ENCODE results near the gene CLN6.

Gene CLN6

GRCh38 chr15:68201879-68202261 is 27.7 kb downstream of the CLN6 start:
- Histone ChIP-seq H3K27me3 (ENCODE audit: control insufficient read depth, insufficient read depth, low read length) (no peaks in the 10 kb centered on the region), H3K79me2 (no peaks in the 10 kb centered on the region), H3K27ac (no peak overlapping the region), H3K9me3 (ENCODE audit: control insufficient read depth, low read length) (no peaks in the 10 kb centered on the region), H2AFZ (no peak overlapping the region), H3K36me3 (ENCODE audit: control insufficient read depth, insufficient read depth, low read length) (no peaks in the 10 kb centered on the region), H3K9ac (no peak overlapping the region), H3K4me1 (peaks cover 2% of the 10 kb centered on the region), H3K4me3 (ENCODE audit: low read depth, low read length) (no peak overlapping the region), H3K4me2 (ENCODE audit: low read length) (no peak overlapping the region)
- TF ChIP-seq CTCF (IDR thresholded peaks at IDR 0.05) = no peak

GRCh38 chr15:68201153-68201878 is 28.2 kb downstream of the CLN6 start:
- peaks cover 2% of the 10 kb centered on the region for H3K4me1 ChIP-seq
- no peaks in the 10 kb centered on the region for H3K27me3 ChIP-seq (ENCODE audit: control insufficient read depth, insufficient read depth, low read length)
- no peak overlapping the region for H3K9ac ChIP-seq
- H3K36me3 ChIP-seq (ENCODE audit: control insufficient read depth, insufficient read depth, low read length) = no peaks in the 10 kb centered on the region
- H3K27ac ChIP-seq = no peak overlapping the region
- no peak overlapping the region for H3K4me2 ChIP-seq (ENCODE audit: low read length)
- H3K79me2 ChIP-seq = no peaks in the 10 kb centered on the region
- TF ChIP-seq CTCF (IDR thresholded peaks at IDR 0.05) = no peak
- no peaks in the 10 kb centered on the region for H3K9me3 ChIP-seq (ENCODE audit: control insufficient read depth, low read length)
- H3K4me3 ChIP-seq (ENCODE audit: low read depth, low read length) = no peak overlapping the region
- no peak overlapping the region for H2AFZ ChIP-seq

GRCh38 chr15:68200016-68200861 is 29.3 kb downstream of the CLN6 start:
- no peaks in the 10 kb centered on the region for H3K36me3 ChIP-seq (ENCODE audit: control insufficient read depth, insufficient read depth, low read length)
- no peaks in the 10 kb centered on the region for H3K9me3 ChIP-seq (ENCODE audit: control insufficient read depth, low read length)
- H3K9ac ChIP-seq = no peak overlapping the region
- no peak overlapping the region for H3K4me2 ChIP-seq (ENCODE audit: low read length)
- no peaks in the 10 kb centered on the region for H3K4me1 ChIP-seq
- no peak for TF ChIP-seq CTCF (IDR thresholded peaks at IDR 0.05)
- H3K79me2 ChIP-seq = no peaks in the 10 kb centered on the region
- no peaks in the 10 kb centered on the region for H3K27me3 ChIP-seq (ENCODE audit: control insufficient read depth, insufficient read depth, low read length)
- no peak overlapping the region for H3K4me3 ChIP-seq (ENCODE audit: low read depth, low read length)
- no peak overlapping the region for H3K27ac ChIP-seq
- H2AFZ ChIP-seq = no peak overlapping the region

GRCh38 chr15:68199340-68199739 is 30.2 kb downstream of the CLN6 start:
- Histone ChIP-seq H3K9me3 (ENCODE audit: control insufficient read depth, low read length) (no peaks in the 10 kb centered on the region), H3K9ac (no peak overlapping the region), H3K27ac (no peak overlapping the region), H2AFZ (no peak overlapping the region), H3K27me3 (ENCODE audit: control insufficient read depth, insufficient read depth, low read length) (no peaks in the 10 kb centered on the region), H3K36me3 (ENCODE audit: control insufficient read depth, insufficient read depth, low read length) (no peaks in the 10 kb centered on the region), H3K4me3 (ENCODE audit: low read depth, low read length) (no peak overlapping the region), H3K4me2 (ENCODE audit: low read length) (no peak overlapping the region), H3K79me2 (no peaks in the 10 kb centered on the region), H3K4me1 (no peaks in the 10 kb centered on the region)
- no peak for TF ChIP-seq CTCF (IDR thresholded peaks at IDR 0.05)

All from parathyroid adenoma (tissue), 2 donors.